ENCODE data around the gene LMF1.

DNA sequence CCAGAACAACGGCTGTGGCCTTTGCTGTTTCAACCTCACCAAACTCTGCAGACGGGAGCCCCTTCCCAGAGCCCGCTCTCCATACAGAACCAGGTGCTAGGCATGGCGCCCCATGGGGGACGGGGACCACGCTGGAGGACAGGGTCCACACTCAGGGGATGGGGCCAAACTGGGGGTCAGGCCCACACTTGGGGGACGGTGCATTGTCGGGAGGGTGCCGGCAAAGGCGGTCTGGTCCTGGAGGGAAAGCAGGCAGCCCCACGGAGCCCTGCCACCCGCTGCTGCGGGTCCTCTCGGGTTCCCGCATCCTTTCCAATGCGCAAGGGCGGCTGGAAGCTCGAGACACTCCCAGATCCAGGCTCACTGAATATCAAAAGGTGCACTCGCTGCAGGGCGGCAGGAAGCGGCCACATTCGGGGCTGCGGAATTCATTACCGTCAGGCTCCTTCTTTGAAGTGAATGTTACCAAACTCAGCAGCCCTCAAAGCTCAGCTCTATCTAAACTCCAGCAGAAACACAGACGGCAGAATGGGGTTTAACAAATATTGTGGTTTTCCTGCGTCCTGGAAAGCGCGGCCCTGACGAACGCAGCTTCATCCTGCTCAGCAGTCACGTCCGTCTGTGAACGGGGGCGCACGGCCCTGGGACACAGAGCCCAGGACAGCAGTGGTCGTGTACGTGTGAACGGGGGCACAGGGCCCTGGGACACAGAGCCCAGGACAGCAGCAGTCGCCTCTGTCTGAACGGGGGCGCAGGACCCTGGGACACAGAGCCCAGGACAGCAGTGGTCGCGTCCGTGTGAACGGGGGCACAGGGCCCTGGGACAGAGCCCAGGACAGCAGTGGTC is 41.3 kb downstream of the LMF1 start:
- TF ChIP-seq EZH2 (IDR thresholded peaks at IDR 0.05; ENCODE audit: borderline replicate concordance, insufficient read depth, low read depth, low read length, poor library complexity, severe bottlenecking): no peak
- TF ChIP-seq, protein P1, sequence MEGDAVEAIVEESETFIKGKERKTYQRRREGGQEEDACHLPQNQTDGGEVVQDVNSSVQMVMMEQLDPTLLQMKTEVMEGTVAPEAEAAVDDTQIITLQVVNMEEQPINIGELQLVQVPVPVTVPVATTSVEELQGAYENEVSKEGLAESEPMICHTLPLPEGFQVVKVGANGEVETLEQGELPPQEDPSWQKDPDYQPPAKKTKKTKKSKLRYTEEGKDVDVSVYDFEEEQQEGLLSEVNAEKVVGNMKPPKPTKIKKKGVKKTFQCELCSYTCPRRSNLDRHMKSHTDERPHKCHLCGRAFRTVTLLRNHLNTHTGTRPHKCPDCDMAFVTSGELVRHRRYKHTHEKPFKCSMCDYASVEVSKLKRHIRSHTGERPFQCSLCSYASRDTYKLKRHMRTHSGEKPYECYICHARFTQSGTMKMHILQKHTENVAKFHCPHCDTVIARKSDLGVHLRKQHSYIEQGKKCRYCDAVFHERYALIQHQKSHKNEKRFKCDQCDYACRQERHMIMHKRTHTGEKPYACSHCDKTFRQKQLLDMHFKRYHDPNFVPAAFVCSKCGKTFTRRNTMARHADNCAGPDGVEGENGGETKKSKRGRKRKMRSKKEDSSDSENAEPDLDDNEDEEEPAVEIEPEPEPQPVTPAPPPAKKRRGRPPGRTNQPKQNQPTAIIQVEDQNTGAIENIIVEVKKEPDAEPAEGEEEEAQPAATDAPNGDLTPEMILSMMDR (IDR thresholded peaks at IDR 0.05): no peak

All from B cell (primary cell).